Stomach (tissue), 4 donors: ENCODE results near the gene CDC45.

Experiments used
- CTCF ChIP-seq, 7 experiments: fragments of 450-650 bp in 4 of 7; fragments of 200-600 bp in 3 of 7; sonication (generic) in 3 of 7; IDR thresholded peaks; one replicate each; pipeline ENCODE4 v1.5.1; 2016 to 2019; ENCODE audit warnings: antibody characterized with exemption in 7 of 7, control low read depth in 2 of 7, mild to moderate bottlenecking in 1 of 7
- POLR2A ChIP-seq, 4 donors: fragments of 450-650 bp; IDR thresholded peaks; one replicate each; pipeline ENCODE4 v1.6.1; 2016; ENCODE audit warnings: antibody characterized with exemption in 4 of 4, control low read depth in 2 of 4, mild to moderate bottlenecking in 1 of 4, moderate library complexity in 1 of 4

- TF ChIP-seq POLR2A (IDR thresholded peaks at IDR 0.05) (no peak), CTCF (IDR thresholded peaks at IDR 0.05) (no peak)
Measured at GRCh38 chr22:19553201-19553600, 73.5 kb downstream of the CDC45 start.
